ENCODE measurements around the gene NET1.

NET1 gene

DNA sequence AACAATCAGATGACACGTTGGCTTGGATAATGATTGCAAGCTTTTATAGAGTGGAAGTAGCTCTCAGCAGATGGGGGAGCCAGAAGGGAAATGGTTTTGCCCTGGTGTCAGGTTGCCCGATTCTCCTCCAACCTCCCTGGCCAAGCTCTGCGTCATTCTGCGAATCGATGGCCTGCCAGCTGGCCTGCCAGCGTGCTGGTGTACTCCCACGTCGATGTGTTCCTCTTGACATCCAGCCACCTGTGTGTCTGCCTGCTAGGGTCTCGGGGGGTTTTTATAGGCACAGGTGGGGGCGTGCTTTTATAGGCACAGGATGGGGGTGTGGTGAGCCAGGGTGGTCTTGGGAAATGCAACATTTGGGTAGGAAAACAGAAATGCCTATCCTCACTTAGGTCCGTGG is 4.6 kb downstream of the NET1 start:
- Mint-ChIP-seq H3K4me1 (no peaks in the 10 kb centered on the region), H3K36me3 (peaks cover 22% of the 10 kb centered on the region), H3K4me3 (no peak overlapping the region), H3K27me3 (no peaks in the 10 kb centered on the region), H3K27ac (no peak overlapping the region), H3K9me3 (peaks cover 16% of the 10 kb centered on the region)
- no peak for ATAC-seq

GRCh38 chr10:5418584-5418983 is 6.2 kb downstream of the NET1 start:
- Mint-ChIP-seq H3K27ac (no peak overlapping the region), H3K36me3 (peaks cover 22% of the 10 kb centered on the region), H3K4me3 (no peak overlapping the region), H3K9me3 (peaks cover 16% of the 10 kb centered on the region), H3K27me3 (no peaks in the 10 kb centered on the region), H3K4me1 (no peaks in the 10 kb centered on the region)
- ATAC-seq, result no peak

GRCh38 chr10:5419466-5420094 is 7.2 kb downstream of the NET1 start:
- Mint-ChIP-seq H3K27me3 (no peaks in the 10 kb centered on the region), H3K9me3 (peaks cover 16% of the 10 kb centered on the region), H3K4me3 (no peak overlapping the region), H3K4me1 (no peaks in the 10 kb centered on the region), H3K36me3 (peaks cover 22% of the 10 kb centered on the region), H3K27ac (no peak overlapping the region)
- ATAC-seq, result no peak

- H3K27ac Mint-ChIP-seq, result no peak overlapping the region
- H3K4me1 Mint-ChIP-seq, result peaks cover 8% of the 10 kb centered on the region
- H3K27me3 Mint-ChIP-seq, result no peaks in the 10 kb centered on the region
- no peak overlapping the region for H3K4me3 Mint-ChIP-seq
- peaks cover 10% of the 10 kb centered on the region for H3K9me3 Mint-ChIP-seq
- peaks cover 13% of the 10 kb centered on the region for H3K36me3 Mint-ChIP-seq
- no peak for ATAC-seq
Observed at GRCh38 chr10:5423771-5424170, 11.4 kb downstream of the NET1 start.

DNA sequence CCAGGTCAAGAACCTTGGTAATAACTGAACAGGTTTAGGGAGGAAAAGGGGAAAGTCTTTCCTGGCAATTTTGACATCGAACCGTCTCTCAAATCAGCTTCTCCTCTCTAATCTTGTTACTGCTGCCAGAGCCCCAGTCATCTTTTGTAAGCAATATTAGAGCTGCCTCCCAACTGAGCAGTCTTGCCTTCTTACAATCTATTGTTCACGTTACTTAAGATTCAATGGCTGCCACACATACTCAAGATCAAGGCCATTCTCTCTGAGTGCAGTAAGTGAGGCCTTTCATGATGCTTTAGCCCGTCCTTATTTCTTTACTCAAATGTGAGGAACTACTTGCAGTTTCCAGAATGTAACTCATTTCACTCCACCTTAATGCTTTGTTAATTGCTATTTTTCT is 12.4 kb downstream of the NET1 start:
- no peak for ATAC-seq
- Mint-ChIP-seq H3K4me3 (no peak overlapping the region), H3K36me3 (peaks cover 4% of the 10 kb centered on the region), H3K27me3 (no peaks in the 10 kb centered on the region), H3K4me1 (peaks cover 8% of the 10 kb centered on the region), H3K9me3 (peaks cover 2% of the 10 kb centered on the region), H3K27ac (no peak overlapping the region)

DNA sequence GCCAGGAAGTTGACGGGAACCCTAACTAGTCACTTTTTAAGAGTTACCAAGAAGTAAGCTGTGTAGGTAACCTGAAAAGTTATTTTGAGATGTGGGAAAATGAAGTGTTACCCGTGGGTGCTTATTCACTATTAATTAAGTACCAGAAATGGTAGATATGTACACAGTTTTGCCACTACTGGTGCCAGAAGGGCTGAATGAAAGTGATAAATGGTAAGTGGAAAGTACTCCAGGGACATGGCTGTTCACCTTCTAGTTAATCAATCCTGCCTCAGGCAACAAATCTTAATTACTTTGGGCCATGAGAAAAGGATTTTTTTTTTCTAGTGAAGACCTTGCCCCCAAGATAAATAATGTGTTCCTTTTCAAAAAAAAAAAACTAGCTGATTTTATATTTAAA is 15.8 kb downstream of the NET1 start:
- H3K4me3 Mint-ChIP-seq, result no peak overlapping the region
- no peaks in the 10 kb centered on the region for H3K27me3 Mint-ChIP-seq
- no peak for ATAC-seq
- H3K36me3 Mint-ChIP-seq, result peaks cover 11% of the 10 kb centered on the region
- peaks cover 8% of the 10 kb centered on the region for H3K4me1 Mint-ChIP-seq
- no peak overlapping the region for H3K27ac Mint-ChIP-seq
- H3K9me3 Mint-ChIP-seq, result peaks cover 3% of the 10 kb centered on the region

GRCh38 chr10:5433182-5433581 is 20.8 kb downstream of the NET1 start:
- no peak for ATAC-seq
- peaks cover 11% of the 10 kb centered on the region for H3K36me3 Mint-ChIP-seq
- peaks cover 3% of the 10 kb centered on the region for H3K9me3 Mint-ChIP-seq
- no peak overlapping the region for H3K27ac Mint-ChIP-seq
- no peaks in the 10 kb centered on the region for H3K27me3 Mint-ChIP-seq
- H3K4me1 Mint-ChIP-seq, result peaks cover 5% of the 10 kb centered on the region
- no peak overlapping the region for H3K4me3 Mint-ChIP-seq

GRCh38 chr10:5434017-5434753 is 21.8 kb downstream of the NET1 start:
- peaks cover 3% of the 10 kb centered on the region for H3K9me3 Mint-ChIP-seq
- no peaks in the 10 kb centered on the region for H3K27me3 Mint-ChIP-seq
- peaks cover 11% of the 10 kb centered on the region for H3K36me3 Mint-ChIP-seq
- no peak overlapping the region for H3K4me3 Mint-ChIP-seq
- H3K4me1 Mint-ChIP-seq, result peaks cover 6% of the 10 kb centered on the region
- no peak for ATAC-seq
- H3K27ac Mint-ChIP-seq, result no peak overlapping the region

DNA sequence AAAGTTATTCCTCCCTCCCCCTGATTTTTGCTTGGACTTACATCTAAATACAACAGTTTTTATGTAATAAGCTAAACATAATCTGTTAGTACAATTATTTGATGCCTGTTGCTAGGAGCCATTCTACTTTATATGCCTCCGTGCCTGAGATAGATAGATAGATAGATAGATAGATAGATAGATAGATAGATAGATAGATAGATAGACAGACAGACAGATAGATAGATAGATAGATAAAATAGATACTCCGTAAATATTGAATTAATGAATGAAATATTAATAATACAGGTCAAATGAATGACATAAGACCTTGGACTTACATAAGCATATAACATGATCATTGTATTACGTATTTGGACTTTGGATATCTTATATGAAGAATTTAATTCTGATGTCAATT is 23.0 kb downstream of the NET1 start:
- Mint-ChIP-seq H3K27ac (no peak overlapping the region), H3K4me3 (no peak overlapping the region), H3K27me3 (no peaks in the 10 kb centered on the region), H3K36me3 (peaks cover 11% of the 10 kb centered on the region), H3K4me1 (peaks cover 6% of the 10 kb centered on the region), H3K9me3 (peaks cover 3% of the 10 kb centered on the region)
- no peak for ATAC-seq

- Mint-ChIP-seq H3K27me3 (no peaks in the 10 kb centered on the region), H3K36me3 (no peaks in the 10 kb centered on the region), H3K9me3 (no peaks in the 10 kb centered on the region), H3K27ac (no peak overlapping the region), H3K4me3 (no peak overlapping the region), H3K4me1 (peaks cover 35% of the 10 kb centered on the region)
- no peak for ATAC-seq
Observed at GRCh38 chr10:5440206-5440605, 27.8 kb downstream of the NET1 start.

GRCh38 chr10:5441106-5441505 is 28.7 kb downstream of the NET1 start:
- no peak overlapping the region for H3K27ac Mint-ChIP-seq
- H3K36me3 Mint-ChIP-seq, result no peaks in the 10 kb centered on the region
- ATAC-seq, result no peak
- H3K27me3 Mint-ChIP-seq, result no peaks in the 10 kb centered on the region
- H3K4me1 Mint-ChIP-seq, result peaks cover 35% of the 10 kb centered on the region
- no peaks in the 10 kb centered on the region for H3K9me3 Mint-ChIP-seq
- H3K4me3 Mint-ChIP-seq, result no peak overlapping the region

DNA sequence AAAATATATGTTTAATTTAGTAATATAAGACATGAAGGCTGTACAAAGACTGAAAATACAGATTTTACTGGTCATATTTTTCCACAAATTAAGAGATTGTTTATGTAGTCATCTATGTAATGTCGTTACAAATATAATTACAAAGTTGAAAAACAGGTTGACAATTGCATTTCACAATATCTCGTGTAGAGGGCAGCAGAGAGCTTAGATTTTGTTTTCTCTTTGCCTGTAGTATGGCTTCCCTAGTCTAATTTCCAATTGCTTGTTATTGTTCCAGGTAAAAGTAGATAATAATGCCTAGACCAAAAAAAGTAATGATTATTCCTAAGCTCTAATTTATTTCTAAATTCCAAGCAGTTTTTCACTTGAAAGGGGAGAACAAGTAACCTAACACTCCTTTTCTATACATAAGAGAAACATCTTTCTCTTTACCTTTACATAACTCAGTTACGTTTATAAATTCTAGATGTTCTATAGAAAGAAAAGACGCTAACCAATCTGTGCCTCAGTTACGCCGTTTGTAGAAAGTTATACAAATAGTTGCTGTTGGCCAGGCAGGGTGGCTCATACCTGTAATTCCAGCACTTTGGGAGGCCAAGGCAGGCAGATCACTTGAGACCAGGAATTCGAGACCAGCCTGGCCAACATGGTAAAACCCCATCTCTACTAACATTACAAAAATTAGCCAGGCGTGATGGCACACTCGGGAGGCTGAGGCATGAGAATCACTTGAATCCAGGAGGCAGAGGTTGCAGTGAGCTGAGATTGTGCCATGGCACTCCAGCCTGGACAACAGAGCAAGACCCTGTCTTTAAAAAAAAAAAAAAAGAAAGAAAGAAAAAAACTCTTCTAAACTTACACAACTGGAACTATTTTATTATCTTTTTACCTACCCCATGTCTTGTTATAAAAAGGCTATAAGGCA is 30.0 kb downstream of the NET1 start:
- Mint-ChIP-seq H3K27me3 (no peaks in the 10 kb centered on the region), H3K9me3 (no peaks in the 10 kb centered on the region), H3K36me3 (no peaks in the 10 kb centered on the region), H3K27ac (peak overlapping the region; percentile 46), H3K4me3 (no peak overlapping the region), H3K4me1 (peaks cover 45% of the 10 kb centered on the region)
- ATAC-seq, result no peak

DNA sequence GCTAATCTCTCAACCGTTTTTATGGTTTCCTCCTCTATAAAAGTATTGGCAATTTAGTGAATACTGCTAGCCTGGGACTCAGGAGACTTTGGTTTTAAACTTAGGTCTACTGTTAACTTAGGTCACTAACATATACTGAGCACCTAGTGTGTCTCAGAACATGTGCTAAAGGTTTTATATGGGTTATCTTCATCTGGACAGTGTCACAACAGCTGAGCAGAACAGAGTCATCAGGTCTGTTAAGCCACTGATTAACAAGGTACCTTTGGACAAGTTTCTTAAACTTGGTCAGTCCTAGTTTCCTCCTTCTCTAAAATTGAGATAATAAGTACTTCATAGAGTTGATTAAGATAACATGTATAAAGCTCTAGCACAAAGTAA is 30.6 kb downstream of the NET1 start:
- H3K27ac Mint-ChIP-seq, result peak overlapping the region; percentile 46
- H3K4me1 Mint-ChIP-seq, result peaks cover 47% of the 10 kb centered on the region
- no peaks in the 10 kb centered on the region for H3K9me3 Mint-ChIP-seq
- no peaks in the 10 kb centered on the region for H3K36me3 Mint-ChIP-seq
- no peaks in the 10 kb centered on the region for H3K27me3 Mint-ChIP-seq
- no peak for ATAC-seq
- no peak overlapping the region for H3K4me3 Mint-ChIP-seq

GRCh38 chr10:5443429-5443828 is 31.1 kb downstream of the NET1 start:
- Mint-ChIP-seq H3K9me3 (no peaks in the 10 kb centered on the region), H3K27ac (peak overlapping the region; percentile 46), H3K36me3 (no peaks in the 10 kb centered on the region), H3K4me3 (no peak overlapping the region), H3K27me3 (no peaks in the 10 kb centered on the region), H3K4me1 (peaks cover 44% of the 10 kb centered on the region)
- ATAC-seq, result peak; percentile 81

- H3K36me3 Mint-ChIP-seq, result no peaks in the 10 kb centered on the region
- H3K4me3 Mint-ChIP-seq, result no peak overlapping the region
- no peak for ATAC-seq
- H3K9me3 Mint-ChIP-seq, result no peaks in the 10 kb centered on the region
- H3K27me3 Mint-ChIP-seq, result no peaks in the 10 kb centered on the region
- H3K4me1 Mint-ChIP-seq, result peaks cover 44% of the 10 kb centered on the region
- H3K27ac Mint-ChIP-seq, result peak overlapping the region; percentile 18
Observed at GRCh38 chr10:5445006-5445405, 32.6 kb downstream of the NET1 start.
